H9 (cell line): ENCODE measurements around the gene CAMK2G. TPM values are rescaled to one million over a fixed set of nuclear protein-coding genes. Genes with fewer than 3 reads are reported as not detected.

Experiments used
- DNase-seq: peaks from one replicate; pipeline ENCODE4 v3.0.0-alpha.2; 2017
- H2AFZ ChIP-seq: one replicate; pipeline ENCODE4 v1.6.1; 2013; ENCODE audit warnings: mild to moderate bottlenecking, low read length, control low read depth, moderate library complexity
- H2AK5ac ChIP-seq: 2 replicates; pipeline ENCODE4 v1.6.1; 2013; ENCODE audit warnings: low read length, control low read depth, mixed read lengths; ENCODE audit not compliant: insufficient read length
- H2BK120ac ChIP-seq: one replicate; pipeline ENCODE4 v1.6.1; 2013; ENCODE audit warnings: low read depth, mild to moderate bottlenecking, low read length, control low read depth, inconsistent platforms; ENCODE audit not compliant: poor library complexity, severe bottlenecking
- H2BK12ac ChIP-seq: 2 replicates; pipeline ENCODE4 v1.6.1; 2013; ENCODE audit warnings: low read length, control low read depth, mixed read lengths, low read depth; ENCODE audit not compliant: insufficient read length
- H2BK15ac ChIP-seq: 2 replicates; pipeline ENCODE4 v1.6.1; 2013; ENCODE audit warnings: low read depth, low read length, control low read depth
- H2BK20ac ChIP-seq: one replicate; pipeline ENCODE4 v1.6.1; 2013; ENCODE audit warnings: low read depth, mild to moderate bottlenecking, low read length, control low read depth, inconsistent platforms; ENCODE audit not compliant: poor library complexity, severe bottlenecking
- H2BK5ac ChIP-seq: 2 replicates; pipeline ENCODE4 v1.6.1; 2013; ENCODE audit warnings: low read length, control low read depth, mixed read lengths; ENCODE audit not compliant: insufficient read length
- H3K14ac ChIP-seq: 2 replicates; pipeline ENCODE4 v1.6.1; 2013; ENCODE audit warnings: low read length, control low read depth; ENCODE audit not compliant: insufficient read depth
- H3K18ac ChIP-seq: 2 replicates; pipeline ENCODE4 v1.6.1; 2013; ENCODE audit warnings: low read depth, mild to moderate bottlenecking, mixed read lengths, low read length, control low read depth; ENCODE audit not compliant: insufficient read length
- H3K23ac ChIP-seq: 2 replicates; pipeline ENCODE4 v1.6.1; 2013; ENCODE audit warnings: low read length, control low read depth, mixed read lengths, low read depth; ENCODE audit not compliant: insufficient read length
- H3K23me2 ChIP-seq: 2 replicates; pipeline ENCODE4 v1.6.1; 2013; ENCODE audit warnings: low read depth, mild to moderate bottlenecking, mixed read lengths, low read length, control low read depth; ENCODE audit not compliant: insufficient read length, poor library complexity, severe bottlenecking
- H3K27ac ChIP-seq: 2 replicates; pipeline ENCODE4 v1.5.1; 2013; ENCODE audit warnings: low read length, control low read depth, mixed read lengths, low read depth; ENCODE audit not compliant: insufficient read length
- H3K27me3 ChIP-seq: 2 replicates; pipeline ENCODE4 v1.6.1; 2013; ENCODE audit warnings: low read length, control low read depth, inconsistent platforms; ENCODE audit not compliant: insufficient read depth
- H3K4ac ChIP-seq: 2 replicates; pipeline ENCODE4 v1.6.1; 2013; ENCODE audit warnings: low read depth, mild to moderate bottlenecking, control low read depth, inconsistent platforms, low read length, moderate library complexity
- H3K4me1 ChIP-seq: 2 replicates; pipeline ENCODE4 v1.6.1; 2013; ENCODE audit warnings: low read length, control low read depth, inconsistent platforms; ENCODE audit not compliant: insufficient read depth
- H3K4me2 ChIP-seq: 2 replicates; pipeline ENCODE4 v1.6.1; 2013; ENCODE audit warnings: low read length, control low read depth, mixed read lengths; ENCODE audit not compliant: insufficient read length, insufficient read depth
- H3K56ac ChIP-seq: 2 replicates; pipeline ENCODE4 v1.6.1; 2013; ENCODE audit warnings: low read depth, mild to moderate bottlenecking, mixed read lengths, low read length, control low read depth; ENCODE audit not compliant: insufficient read length
- H3K79me1 ChIP-seq: 2 replicates; pipeline ENCODE4 v1.6.1; 2013; ENCODE audit warnings: low read depth, mild to moderate bottlenecking, moderate library complexity, low read length, control low read depth, inconsistent platforms; ENCODE audit not compliant: insufficient read depth, poor library complexity, severe bottlenecking
- H3K79me2 ChIP-seq: 2 replicates; pipeline ENCODE4 v1.6.1; 2013; ENCODE audit warnings: low read length, control low read depth, inconsistent platforms; ENCODE audit not compliant: insufficient read depth
- H3K9ac ChIP-seq: 2 replicates; pipeline ENCODE4 v1.6.1; 2013; ENCODE audit warnings: low read length, control low read depth, mixed read lengths; ENCODE audit not compliant: insufficient read length; ENCODE audit errors: extremely low read depth
- H3K9me3 ChIP-seq: one replicate; pipeline ENCODE4 v1.6.1; 2013; ENCODE audit warnings: low read depth, low read length, inconsistent platforms; ENCODE audit not compliant: control insufficient read depth
- H3T11ph ChIP-seq: one replicate; pipeline ENCODE4 v1.6.1; 2013; ENCODE audit warnings: mild to moderate bottlenecking, low read length, control low read depth, inconsistent platforms
- H4K20me1 ChIP-seq: one replicate; pipeline ENCODE4 v1.6.1; 2013; ENCODE audit not compliant: control insufficient read depth, insufficient read length, insufficient read depth
- H4K5ac ChIP-seq: 2 replicates; pipeline ENCODE4 v1.6.1; 2013; ENCODE audit warnings: low read depth, mild to moderate bottlenecking, mixed read lengths, low read length, control low read depth; ENCODE audit not compliant: insufficient read length
- H4K8ac ChIP-seq: replicated peaks from 2 replicates; pipeline ENCODE4 v1.6.1; 2013; ENCODE audit warnings: low read length, control low read depth, mixed read lengths, low read depth; ENCODE audit not compliant: insufficient read length
- H4K91ac ChIP-seq: 2 replicates; pipeline ENCODE4 v1.6.1; 2013; ENCODE audit warnings: low read depth, mild to moderate bottlenecking, moderate library complexity, mixed read lengths, low read length, control low read depth; ENCODE audit not compliant: insufficient read length
- H3K27ac Mint-ChIP-seq, 3 experiments: 2 replicates in 2 of 3; 3 replicates in 1 of 3; pipeline ENCODE4 v1.8.0; 2020 to 2021; ENCODE audit warnings: mixed read lengths in 3 of 3, mild to moderate bottlenecking in 1 of 3, moderate library complexity in 1 of 3
- H3K27me3 Mint-ChIP-seq: 2 replicates; pipeline ENCODE4 v1.8.0; 2021; ENCODE audit warnings: low read depth, mild to moderate bottlenecking, moderate library complexity, mixed read lengths
- H3K36me3 Mint-ChIP-seq, 3 experiments: 2 replicates in 2 of 3; 3 replicates in 1 of 3; pipeline ENCODE4 v1.8.0; 2020 to 2021; ENCODE audit warnings: low read depth in 3 of 3, mixed read lengths in 3 of 3; ENCODE audit not compliant: insufficient read depth in 1 of 3
- H3K4me1 Mint-ChIP-seq, 2 experiments: 2 replicates each; pipeline ENCODE4 v1.8.0; 2020; ENCODE audit warnings: mixed read lengths in 2 of 2
- H3K4me3 Mint-ChIP-seq, 2 experiments: 2 replicates in 1 of 2; 3 replicates in 1 of 2; pipeline ENCODE4 v1.8.0; 2020 to 2021; ENCODE audit warnings: mild to moderate bottlenecking in 2 of 2, mixed read lengths in 2 of 2, moderate library complexity in 1 of 2
- H3K9me3 Mint-ChIP-seq, 2 experiments: 2 replicates in 1 of 2; 3 replicates in 1 of 2; pipeline ENCODE4 v1.8.0; 2020; ENCODE audit warnings: mild to moderate bottlenecking in 2 of 2, mixed read lengths in 2 of 2, moderate library complexity in 1 of 2
- CTCF ChIP-seq: fragments of 200-600 bp; sonication (generic); conservative IDR thresholded peaks from 3 replicates; pipeline ENCODE4 v1.8.0; 2021; ENCODE audit warnings: antibody characterized with exemption, mild to moderate bottlenecking
- WGBS: extraction: QIAGEN DNeasy Blood & Tissue Kit; methylation state at CpG from one replicate; pipeline ENCODE4 v1.1.7; 2013; ENCODE audit warnings: missing lambda C conversion rate, low lambda C conversion rate, mixed read lengths; ENCODE audit not compliant: insufficient read length; ENCODE audit errors: extremely low coverage; 5-methylcytosine and 5-hydroxymethylcytosine counted together
- total RNA-seq: library from RNA; stranded (reverse); gene quantifications from 2 replicates; pipeline ENCODE4 v1.2.1, GENCODE V29; 2021

Gene CAMK2G
- total RNA-seq, 1 experiment from 2014 or later, result 31.8 TPM

DNA sequence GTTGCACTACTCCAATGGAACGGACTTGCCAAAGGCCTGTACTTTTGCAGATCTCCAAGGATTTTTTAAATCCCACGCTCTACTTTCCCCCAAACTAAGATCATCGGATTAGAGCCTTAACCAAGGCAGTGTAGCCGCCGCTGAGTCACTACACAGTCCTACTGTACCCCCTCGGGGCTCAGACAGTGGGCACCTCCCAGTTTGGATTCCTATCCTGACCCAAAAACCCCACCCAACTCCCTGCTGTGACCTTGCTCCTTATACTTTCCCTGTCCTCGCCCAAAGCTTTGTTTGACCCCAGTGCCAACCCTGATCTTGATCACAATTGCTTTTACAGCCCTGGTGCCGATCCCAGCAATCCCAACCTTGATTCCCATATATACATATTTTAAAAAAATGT, 19.1 kb upstream of the CAMK2G start:
- H3K79me1 ChIP-seq, result no peaks in the 10 kb centered on the region
- H3K27me3 Mint-ChIP-seq, result peaks cover 4% of the 10 kb centered on the region
- no peak overlapping the region for H2AK5ac ChIP-seq
- no peak overlapping the region for H3K27ac ChIP-seq
- H3K36me3 Mint-ChIP-seq, result no peaks in the 10 kb centered on the region
- no peak overlapping the region for H3K14ac ChIP-seq
- H3K4ac ChIP-seq, result no peak overlapping the region
- H3K9ac ChIP-seq, result no peak overlapping the region
- no peak overlapping the region for H4K8ac ChIP-seq
- H3K9me3 Mint-ChIP-seq, result peaks cover 0 to 3% of the 10 kb centered on the region in 2 experiments; a peak in 2 of 5 replicates
- no peak overlapping the region for H2BK120ac ChIP-seq
- no peak overlapping the region for H3K56ac ChIP-seq
- DNase-seq, result no peak
- H4K5ac ChIP-seq, result no peak overlapping the region
- no peak overlapping the region for H3K4me2 ChIP-seq
- no peak overlapping the region for H3T11ph ChIP-seq
- no peak overlapping the region; a peak in 1 of 7 replicates for H3K27ac Mint-ChIP-seq
- H3K18ac ChIP-seq, result no peak overlapping the region
- H2BK20ac ChIP-seq, result no peak overlapping the region
- H2AFZ ChIP-seq, result no peak overlapping the region
- H3K23ac ChIP-seq, result no peak overlapping the region
- no peaks in the 10 kb centered on the region for H3K23me2 ChIP-seq
- H4K20me1 ChIP-seq, result no peaks in the 10 kb centered on the region
- no peaks in the 10 kb centered on the region for H3K27me3 ChIP-seq
- no peak overlapping the region for H3K4me3 Mint-ChIP-seq
- no peak overlapping the region for H2BK5ac ChIP-seq
- TF ChIP-seq CTCF, result no peak
- peaks cover 0 to 10% of the 10 kb centered on the region in 2 experiments; a peak in 2 of 4 replicates for H3K4me1 Mint-ChIP-seq
- H3K79me2 ChIP-seq, result no peaks in the 10 kb centered on the region
- no peaks in the 10 kb centered on the region for H3K4me1 ChIP-seq
- H3K9me3 ChIP-seq, result no peaks in the 10 kb centered on the region
- H2BK15ac ChIP-seq, result no peak overlapping the region
- no CpG with 5 or more reads among the region's 8 CpGs for WGBS
- no peak overlapping the region for H4K91ac ChIP-seq
- no peak overlapping the region for H2BK12ac ChIP-seq
